ENCODE measurements around the gene NCOA7.
"Not testable (repeated sequence)": the region's sequence is repeated elsewhere in the genome, so short reads cannot be mapped to it uniquely, and the experiment has no call there.

The NCOA7 gene

GRCh38 chr6:125798734-125799508 is 8.2 kb downstream of the NCOA7 start:
- no peak for TF ChIP-seq CTCF (IDR thresholded peaks at IDR 0.05; ENCODE audit: insufficient read depth, missing control alignments)
- no peak for DNase-seq (ENCODE audit: insufficient read length, low spot score)
- no peak for FAIRE-seq

- no peak for FAIRE-seq
- no peak for TF ChIP-seq CTCF (IDR thresholded peaks at IDR 0.05; ENCODE audit: insufficient read depth, missing control alignments)
- no peak for DNase-seq (ENCODE audit: insufficient read length, low spot score)
Observed at GRCh38 chr6:125802383-125802782, 11.6 kb downstream of the NCOA7 start.

- DNase-seq (ENCODE audit: insufficient read length, low spot score), result no peak
- TF ChIP-seq CTCF (IDR thresholded peaks at IDR 0.05; ENCODE audit: insufficient read depth, missing control alignments), result no peak
- no peak for FAIRE-seq
Observed at GRCh38 chr6:125802943-125803377, 12.2 kb downstream of the NCOA7 start.

GRCh38 chr6:125804264-125804663 is 13.5 kb downstream of the NCOA7 start:
- DNase-seq (ENCODE audit: insufficient read length, low spot score), result no peak
- no peak for TF ChIP-seq CTCF (IDR thresholded peaks at IDR 0.05; ENCODE audit: insufficient read depth, missing control alignments)
- FAIRE-seq, result no peak

GRCh38 chr6:125804866-125805425 is 14.2 kb downstream of the NCOA7 start:
- FAIRE-seq; DNase-seq (ENCODE audit: insufficient read length, low spot score): not testable (repeated sequence)

GRCh38 chr6:125806813-125807212 is 16.1 kb downstream of the NCOA7 start:
- no peak for TF ChIP-seq CTCF (IDR thresholded peaks at IDR 0.05; ENCODE audit: insufficient read depth, missing control alignments)
- FAIRE-seq, result no peak
- DNase-seq (ENCODE audit: insufficient read length, low spot score), result no peak

GRCh38 chr6:125807293-125807692 is 16.5 kb downstream of the NCOA7 start:
- DNase-seq (ENCODE audit: insufficient read length, low spot score) (no peak), FAIRE-seq (no peak)
- TF ChIP-seq CTCF (IDR thresholded peaks at IDR 0.05; ENCODE audit: insufficient read depth, missing control alignments), result no peak
